ENCODE measurements around the gene CALHM6.

DNA sequence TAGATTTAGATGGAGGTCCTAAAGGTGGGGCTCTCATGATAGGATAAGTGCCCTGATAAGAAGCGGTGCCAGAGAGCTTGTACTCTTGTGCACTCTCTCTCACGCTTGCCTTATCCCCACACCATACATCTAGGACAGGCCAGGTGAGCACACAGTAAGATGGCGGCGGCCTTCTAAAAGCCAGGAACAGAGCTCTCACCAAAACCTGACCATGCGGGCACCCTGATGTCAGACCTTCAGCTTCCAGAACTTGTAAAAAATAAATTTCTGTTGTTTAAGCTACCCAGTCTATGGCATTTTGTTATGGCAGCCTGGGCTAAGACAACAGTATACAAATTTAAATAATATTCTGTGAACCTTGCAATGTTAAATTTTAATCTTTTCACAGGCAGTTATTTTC, 40.8 kb upstream of the CALHM6 start:
- TF ChIP-seq, protein P1, sequence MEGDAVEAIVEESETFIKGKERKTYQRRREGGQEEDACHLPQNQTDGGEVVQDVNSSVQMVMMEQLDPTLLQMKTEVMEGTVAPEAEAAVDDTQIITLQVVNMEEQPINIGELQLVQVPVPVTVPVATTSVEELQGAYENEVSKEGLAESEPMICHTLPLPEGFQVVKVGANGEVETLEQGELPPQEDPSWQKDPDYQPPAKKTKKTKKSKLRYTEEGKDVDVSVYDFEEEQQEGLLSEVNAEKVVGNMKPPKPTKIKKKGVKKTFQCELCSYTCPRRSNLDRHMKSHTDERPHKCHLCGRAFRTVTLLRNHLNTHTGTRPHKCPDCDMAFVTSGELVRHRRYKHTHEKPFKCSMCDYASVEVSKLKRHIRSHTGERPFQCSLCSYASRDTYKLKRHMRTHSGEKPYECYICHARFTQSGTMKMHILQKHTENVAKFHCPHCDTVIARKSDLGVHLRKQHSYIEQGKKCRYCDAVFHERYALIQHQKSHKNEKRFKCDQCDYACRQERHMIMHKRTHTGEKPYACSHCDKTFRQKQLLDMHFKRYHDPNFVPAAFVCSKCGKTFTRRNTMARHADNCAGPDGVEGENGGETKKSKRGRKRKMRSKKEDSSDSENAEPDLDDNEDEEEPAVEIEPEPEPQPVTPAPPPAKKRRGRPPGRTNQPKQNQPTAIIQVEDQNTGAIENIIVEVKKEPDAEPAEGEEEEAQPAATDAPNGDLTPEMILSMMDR (IDR thresholded peaks at IDR 0.05): no peak
- TF ChIP-seq POLR2A (IDR thresholded peaks at IDR 0.05): no peak
- no peak for TF ChIP-seq EP300 (IDR thresholded peaks at IDR 0.05)
